ENCODE results near the gene TRIM66.

GRCh38 chr11:8654503-8654902, 28.0 kb downstream of the TRIM66 start:
- TF ChIP-seq EZH2 (IDR thresholded peaks at IDR 0.05) (no peak), POLR2AphosphoS5 (IDR thresholded peaks at IDR 0.05; ENCODE audit: borderline replicate concordance, low read depth, low read length) (no peak), FOXP2 (optimal IDR thresholded peaks at IDR 0.05; ENCODE audit: control extremely low read depth, extremely low read length, insufficient read depth) (no peak)
